GM19099 (cell line): ENCODE data around the gene ZFAND2A.

Source experiments
- POLR2A ChIP-seq: IDR thresholded peaks from 3 replicates; pipeline ENCODE4 v1.6.1; 2011; ENCODE audit warnings: low read depth; ENCODE audit not compliant: insufficient read length; ENCODE audit errors: extremely low read depth

ZFAND2A gene

GRCh38 chr7:1181031-1181430, 21.0 kb upstream of the ZFAND2A start:
- TF ChIP-seq POLR2A, result no peak

GRCh38 chr7:1176891-1177373, 16.9 kb upstream of the ZFAND2A start:
- no peak for TF ChIP-seq POLR2A

- TF ChIP-seq POLR2A, result peak; percentile 47
These were observed 16.2 kb upstream of the ZFAND2A start for GRCh38 chr7:1175967-1176851.

GRCh38 chr7:1175597-1175966, 15.6 kb upstream of the ZFAND2A start:
- no peak for TF ChIP-seq POLR2A

DNA sequence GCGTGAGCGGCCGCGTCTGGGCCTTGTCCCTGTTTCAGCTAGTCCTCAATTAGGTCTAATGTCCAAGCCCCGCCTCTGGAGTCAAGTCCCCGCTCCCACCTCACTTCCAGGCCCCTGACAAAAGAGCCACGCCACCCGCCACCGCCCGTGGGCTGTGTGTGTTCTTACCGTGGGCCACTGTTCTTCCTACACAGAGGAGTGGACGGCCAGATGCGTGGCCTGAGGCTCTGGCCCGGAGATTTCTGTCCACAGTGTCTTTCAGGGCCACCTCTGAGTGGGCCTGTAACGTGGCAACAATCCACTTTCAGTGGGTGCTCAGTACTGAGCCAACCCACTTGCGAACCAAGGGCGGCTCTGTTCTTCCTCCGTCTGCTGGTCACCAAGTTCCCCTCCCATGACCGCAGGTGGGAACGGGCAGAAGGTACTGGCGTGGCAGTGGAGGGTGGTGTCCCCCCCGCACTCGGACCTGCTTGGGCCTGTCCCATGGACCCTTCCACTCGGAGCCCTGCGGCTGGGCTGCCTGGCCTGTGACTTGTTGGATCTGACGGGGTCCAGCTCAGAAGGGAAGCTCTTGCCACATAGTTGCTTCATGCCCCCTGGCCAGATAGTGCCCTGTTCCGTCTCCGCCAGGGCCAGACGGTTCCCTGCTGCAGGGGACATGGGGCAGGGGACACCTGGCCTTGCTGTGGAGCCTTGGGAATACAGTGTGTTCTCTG, 15.0 kb upstream of the ZFAND2A start:
- TF ChIP-seq POLR2A, result no peak

DNA sequence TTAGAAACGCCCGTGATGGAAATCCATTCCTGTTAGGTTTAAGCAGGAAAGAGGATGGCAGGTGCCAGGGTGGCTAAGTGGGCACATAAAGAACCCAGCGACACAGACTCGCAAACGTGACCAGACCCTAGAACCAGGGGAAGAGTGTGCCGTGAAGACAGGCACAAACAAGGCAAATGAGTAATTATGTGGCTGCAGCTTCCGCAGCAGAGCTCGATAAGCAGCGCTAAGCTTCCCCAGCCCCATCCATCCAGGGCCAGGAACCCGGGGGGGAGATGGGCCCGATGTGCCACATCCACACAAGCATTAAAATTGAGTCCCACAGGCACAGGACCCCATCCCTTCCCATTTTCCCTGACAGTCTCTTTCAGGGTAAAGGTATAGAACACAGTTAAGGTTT, 14.0 kb upstream of the ZFAND2A start:
- TF ChIP-seq POLR2A, result no peak

DNA sequence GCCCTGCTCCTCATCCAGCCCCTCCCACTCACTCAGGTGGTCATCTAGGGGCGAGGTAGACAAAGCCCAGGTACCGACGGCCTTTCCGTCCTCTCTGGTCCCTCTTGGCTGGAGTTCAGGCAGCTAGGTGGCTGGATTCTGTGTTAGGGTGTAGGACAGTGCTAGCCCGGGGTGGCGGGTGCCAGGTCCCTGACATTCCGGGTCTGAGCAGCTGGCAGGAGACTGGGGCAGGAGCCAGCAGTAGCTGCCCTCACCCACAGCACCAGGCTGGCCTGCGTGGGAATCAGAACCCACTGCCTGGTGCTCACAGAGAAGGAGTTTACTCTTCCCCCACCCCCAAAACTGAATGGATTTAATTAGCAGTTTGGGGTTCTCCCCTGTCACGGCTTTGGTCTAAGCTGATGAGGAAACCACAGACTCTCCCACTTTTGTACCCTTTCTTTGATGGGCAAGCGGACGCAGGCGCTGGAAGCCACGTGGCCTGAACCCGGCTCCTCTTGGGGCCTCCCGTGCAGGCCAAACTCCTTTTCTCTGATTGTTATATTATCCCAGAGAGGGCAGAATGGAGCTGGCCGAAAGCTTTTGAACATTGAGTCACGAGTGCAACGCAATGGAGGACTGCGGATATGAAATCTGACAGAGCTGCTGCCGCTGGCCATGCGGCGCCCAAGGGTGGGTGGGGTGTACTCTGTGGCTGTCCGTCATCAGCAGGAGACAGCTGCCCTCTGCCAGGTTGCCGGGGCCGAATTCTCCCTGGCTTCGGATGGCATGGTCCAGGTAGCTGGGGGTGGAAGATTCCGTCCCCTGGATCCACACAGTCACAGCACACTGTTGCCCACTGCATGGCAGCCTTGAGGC, 12.9 kb upstream of the ZFAND2A start:
- TF ChIP-seq POLR2A, result no peak

GRCh38 chr7:1170741-1171501, 10.9 kb upstream of the ZFAND2A start:
- no peak for TF ChIP-seq POLR2A

GRCh38 chr7:1169409-1170368, 9.7 kb upstream of the ZFAND2A start:
- TF ChIP-seq POLR2A, result peak; percentile 71

- no peak for TF ChIP-seq POLR2A
These were observed 8.4 kb upstream of the ZFAND2A start for GRCh38 chr7:1168422-1168821.

GRCh38 chr7:1164436-1164835, 4.4 kb upstream of the ZFAND2A start:
- TF ChIP-seq POLR2A, result no peak

- TF ChIP-seq POLR2A, result no peak
These were observed 3.1 kb upstream of the ZFAND2A start for GRCh38 chr7:1163121-1163520.

DNA sequence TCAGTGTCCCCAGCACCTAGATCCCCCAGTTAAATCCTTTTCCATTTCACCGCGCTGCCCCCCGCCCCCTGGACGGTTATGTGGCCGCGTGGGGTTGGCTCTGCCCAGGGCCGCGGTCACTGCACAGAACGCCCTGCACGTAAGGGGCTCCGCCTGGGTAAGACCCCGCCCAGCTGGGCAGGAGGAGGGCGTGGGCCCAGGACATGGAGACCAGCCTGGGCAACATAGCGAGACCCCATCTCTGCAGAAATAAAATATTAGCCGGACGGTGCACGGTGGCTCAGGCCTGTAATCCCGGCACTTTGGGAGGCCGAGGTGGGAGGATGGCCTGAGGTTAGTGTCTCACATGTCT, 650 bp upstream of the ZFAND2A start:
- no peak for TF ChIP-seq POLR2A
